Left hindlimb (tissue), 1 donor: Measurements from ENCODE around the gene EFCAB8.
"Not testable (repeated sequence)": the region's sequence is repeated elsewhere in the genome, so short reads cannot be mapped to it uniquely, and the experiment has no call there.

Experiments
- DNase-seq: peaks from one replicate; pipeline ENCODE4 v3.0.0-alpha.2; 2018

EFCAB8 gene

GRCh38 chr20:32912688-32913087, 54.0 kb downstream of the EFCAB8 start:
- no peak for DNase-seq

- no peak for DNase-seq
Observed at GRCh38 chr20:32914031-32914430, 55.3 kb downstream of the EFCAB8 start.

GRCh38 chr20:32917191-32917950, 58.6 kb downstream of the EFCAB8 start:
- no peak for DNase-seq

GRCh38 chr20:32918296-32918695, 59.6 kb downstream of the EFCAB8 start:
- no peak for DNase-seq

GRCh38 chr20:32918751-32919150, 60.0 kb downstream of the EFCAB8 start:
- DNase-seq = no peak

GRCh38 chr20:32920066-32920465, 61.3 kb downstream of the EFCAB8 start:
- DNase-seq = no peak

- DNase-seq = no peak
Observed at GRCh38 chr20:32920530-32921298, 62.0 kb downstream of the EFCAB8 start.

GRCh38 chr20:32922466-32922865, 63.7 kb downstream of the EFCAB8 start:
- DNase-seq = no peak

- DNase-seq = no peak
Observed at GRCh38 chr20:32924781-32925180, 66.1 kb downstream of the EFCAB8 start.

- no peak for DNase-seq
Observed at GRCh38 chr20:32925481-32926196, 66.9 kb downstream of the EFCAB8 start.

GRCh38 chr20:32929162-32929561, 70.4 kb downstream of the EFCAB8 start:
- no peak for DNase-seq

GRCh38 chr20:32930181-32930580, 71.5 kb downstream of the EFCAB8 start:
- no peak for DNase-seq

- no peak for DNase-seq
Observed at GRCh38 chr20:32930701-32931100, 72.0 kb downstream of the EFCAB8 start.

- no peak for DNase-seq
Observed at GRCh38 chr20:32934580-32934979, 75.9 kb downstream of the EFCAB8 start.

GRCh38 chr20:32941155-32941885, 82.6 kb downstream of the EFCAB8 start:
- DNase-seq = no peak

- no peak for DNase-seq
Observed at GRCh38 chr20:32943490-32944052, 84.8 kb downstream of the EFCAB8 start.

GRCh38 chr20:32945710-32946221, 87.0 kb downstream of the EFCAB8 start:
- DNase-seq = no peak

- DNase-seq = no peak
Observed at GRCh38 chr20:32946629-32947028, 87.9 kb downstream of the EFCAB8 start.

- DNase-seq = not testable (repeated sequence)
Observed at GRCh38 chr20:32950539-32950938, 91.8 kb downstream of the EFCAB8 start.

- DNase-seq = no peak
Observed at GRCh38 chr20:32957459-32957858, 98.7 kb downstream of the EFCAB8 start.

- DNase-seq = no peak
Observed at GRCh38 chr20:32958574-32958973, 99.9 kb downstream of the EFCAB8 start.
